Caki2 (cell line): ENCODE results near the gene VPS37B. TPM values are rescaled to one million over a fixed set of nuclear protein-coding genes. Genes with fewer than 3 reads are reported as not detected.
"Not testable (repeated sequence)": the region's sequence is repeated elsewhere in the genome, so short reads cannot be mapped to it uniquely, and the experiment has no call there.

Experiments
- DNase-seq: peaks from one replicate; pipeline ENCODE4 v3.0.0-alpha.2; 2015; ENCODE audit warnings: low read depth
- in situ Hi-C: cut with HindIII; loops from 2 replicates; pipeline ENCODE4 v1.10.0; 2016; ENCODE audit warnings: low sequenced_read_pairs, low pct_unique_long_range_greater_than_20kb, mixed read lengths
- total RNA-seq: library from RNA; depleted of rRNA; stranded (reverse); fragments of >200 nt; shearing (Covaris generic); gene quantifications from 2 replicates; pipeline ENCODE4 v1.2.3, GENCODE V29; 2014; ENCODE audit warnings: low replicate concordance

VPS37B gene
- total RNA-seq, 1 experiment from 2014 or later = 37.8 TPM

DNA sequence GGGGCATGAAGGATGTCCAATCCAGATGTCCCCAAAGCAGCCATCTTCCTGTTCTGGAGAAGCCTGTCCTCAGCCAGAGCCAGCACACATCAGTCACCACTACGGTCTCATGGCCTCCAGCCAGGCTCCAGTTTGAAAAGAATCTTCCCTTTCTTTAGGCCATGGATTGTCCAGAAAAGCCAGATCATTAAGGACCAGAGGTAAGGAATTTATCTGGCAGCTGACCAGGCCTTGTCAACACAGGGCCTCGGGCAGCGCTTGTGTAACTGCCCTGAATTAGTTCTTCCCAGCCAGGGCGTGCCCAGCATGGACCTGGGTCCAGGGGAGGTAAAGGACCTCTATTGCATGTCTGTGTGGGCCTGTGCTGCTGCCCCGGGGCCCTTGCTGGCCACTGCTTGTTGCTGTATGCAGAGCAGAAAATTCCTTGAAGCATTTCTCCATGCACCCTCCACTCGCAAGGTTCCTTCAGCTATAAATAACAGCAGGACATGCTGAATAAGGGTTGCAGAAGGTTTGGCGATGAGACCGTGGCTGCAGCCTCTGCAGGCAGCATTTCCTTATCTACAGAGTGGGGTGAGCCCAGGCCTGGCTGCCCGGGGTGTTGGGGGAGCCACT lies 21.7 kb upstream of the VPS37B start:
- in situ Hi-C loops = no loop called here
- no peak for DNase-seq

DNA sequence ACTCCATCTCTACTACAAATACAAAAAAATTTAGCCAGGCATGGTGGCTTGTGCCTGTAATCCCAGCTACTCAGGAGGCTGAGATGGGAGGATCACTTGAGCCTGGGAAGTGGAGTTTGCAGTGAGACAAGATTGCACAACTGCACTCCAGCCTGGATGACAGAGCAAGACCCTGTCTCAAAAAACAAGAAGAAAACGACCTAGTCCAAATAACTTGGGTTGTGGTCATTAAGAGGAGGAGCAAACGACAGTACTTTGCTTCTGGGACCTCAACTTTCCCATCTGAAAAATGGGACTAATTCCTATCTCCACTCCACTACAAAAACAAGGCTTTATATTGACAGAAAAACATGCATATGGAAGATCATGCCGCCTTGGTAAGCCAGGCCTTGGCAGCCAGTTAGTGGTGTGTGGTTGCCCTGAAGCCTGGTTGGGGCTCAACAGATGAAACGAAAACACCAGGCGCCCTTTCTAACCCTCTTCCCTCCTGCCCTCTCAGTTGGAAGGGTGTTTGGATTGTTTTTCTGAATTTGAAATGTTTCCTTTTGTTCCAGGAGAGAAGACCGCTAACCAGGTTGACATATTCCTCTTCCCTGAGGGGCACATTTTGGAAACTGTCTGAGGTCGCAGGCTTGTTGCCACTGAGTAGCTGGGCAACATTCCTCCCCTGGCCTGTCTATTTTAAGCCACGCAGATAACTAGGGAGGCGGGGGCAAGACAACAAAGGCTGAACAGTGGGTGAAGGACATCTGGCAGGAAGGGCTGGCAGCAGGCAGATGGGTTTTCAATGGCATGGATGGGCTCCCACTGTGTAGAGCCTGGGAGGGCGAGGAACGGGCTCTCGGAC lies 13.7 kb upstream of the VPS37B start:
- DNase-seq = no peak
- in situ Hi-C loops = no loop called here

DNA sequence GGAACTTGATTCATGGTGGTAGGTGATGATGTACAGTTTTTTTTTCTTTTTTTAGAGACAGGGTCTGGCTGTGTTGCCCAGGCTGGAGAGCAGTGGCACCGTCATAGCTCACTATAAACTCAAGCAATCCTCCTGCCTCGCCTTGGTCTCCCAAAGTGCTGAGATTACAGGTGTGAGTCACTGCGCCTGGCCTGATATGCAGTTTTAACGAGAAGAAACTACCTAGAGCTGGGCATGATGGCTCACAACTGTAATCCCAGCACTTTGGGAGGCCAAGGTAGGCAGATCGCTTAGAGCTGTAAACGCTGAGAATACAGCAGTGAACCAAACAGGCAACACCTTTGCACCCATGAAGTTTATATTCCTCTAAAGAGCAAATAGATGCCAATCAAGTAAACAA lies 13.0 kb upstream of the VPS37B start:
- DNase-seq = no peak
- in situ Hi-C loops = no loop called here

DNA sequence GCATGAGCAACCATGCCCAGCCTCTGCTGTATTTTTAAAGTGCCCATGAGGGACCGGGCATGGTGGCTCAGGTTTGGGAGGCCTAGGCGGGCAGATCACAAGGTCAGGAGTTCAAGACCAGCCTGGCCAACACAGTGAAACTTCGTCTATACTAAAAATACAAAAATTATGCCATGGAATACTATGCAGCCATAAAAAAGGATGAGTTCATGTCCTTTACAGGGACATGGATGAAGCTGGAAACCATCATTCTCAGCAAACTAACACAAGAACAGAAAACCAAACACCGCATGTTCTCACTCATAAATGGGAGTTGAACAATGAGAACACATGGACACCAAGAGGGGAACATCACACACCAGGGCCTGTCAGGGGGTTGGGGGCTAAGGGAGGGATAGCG lies 9.3 kb upstream of the VPS37B start:
- in situ Hi-C loops, DNase-seq: not testable (repeated sequence)

DNA sequence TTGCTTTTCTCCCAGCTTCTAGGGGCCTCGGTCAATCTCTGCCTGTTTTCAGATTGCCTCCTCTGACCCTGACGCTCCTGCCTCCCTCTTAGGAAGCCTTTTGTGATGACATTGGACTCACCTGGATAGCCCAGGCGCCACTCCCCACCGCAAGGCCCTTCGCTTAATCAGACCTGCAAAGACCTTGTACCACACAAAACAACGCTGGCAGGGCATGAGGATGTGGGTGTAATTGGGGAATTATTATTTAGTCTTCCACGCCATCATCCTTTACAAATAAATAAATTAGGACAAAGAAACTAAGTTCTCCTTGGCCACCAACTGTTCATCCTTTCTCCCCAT lies 7.7 kb upstream of the VPS37B start:
- no peak for DNase-seq
- in situ Hi-C loops = no loop called here

DNA sequence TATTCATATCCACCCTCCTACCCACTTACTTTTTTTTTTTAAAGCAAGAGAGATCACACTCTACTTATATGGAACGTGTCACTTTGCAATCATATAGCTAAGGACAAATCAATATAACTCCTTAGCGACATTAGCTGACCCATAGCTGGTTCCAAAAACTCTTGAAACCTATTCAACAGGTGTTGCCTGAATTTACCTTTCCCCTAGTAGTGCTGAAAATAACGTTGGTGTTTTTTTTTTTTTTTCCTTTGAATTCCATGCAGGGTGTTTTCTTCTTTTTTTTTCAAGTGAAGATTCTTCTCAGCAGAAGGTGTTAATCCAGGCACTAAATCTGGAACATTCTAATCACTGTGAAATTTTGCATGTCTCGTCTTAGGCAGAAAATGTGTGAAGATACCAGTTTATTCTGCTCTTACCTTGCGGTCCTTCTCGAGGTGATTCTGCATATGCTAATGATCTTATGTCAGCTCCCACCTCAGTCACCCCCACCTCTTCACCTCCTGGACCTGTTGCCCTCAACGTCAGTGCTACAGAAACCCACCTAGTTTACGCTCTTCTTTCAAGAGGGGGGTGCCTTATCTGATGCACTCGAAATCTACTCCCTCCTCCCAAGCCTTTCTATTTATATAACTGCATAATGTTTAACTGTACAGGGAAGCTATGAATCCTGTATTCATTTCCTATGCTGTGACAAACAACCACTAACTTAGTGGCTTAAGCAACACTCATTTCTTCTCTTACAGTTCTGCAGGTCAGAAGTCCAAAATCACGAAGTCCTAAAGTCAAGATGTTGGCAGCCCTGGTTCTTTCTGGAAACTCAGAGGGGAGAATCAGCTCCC lies 7.1 kb upstream of the VPS37B start:
- in situ Hi-C loops = no loop called here
- DNase-seq = no peak

DNA sequence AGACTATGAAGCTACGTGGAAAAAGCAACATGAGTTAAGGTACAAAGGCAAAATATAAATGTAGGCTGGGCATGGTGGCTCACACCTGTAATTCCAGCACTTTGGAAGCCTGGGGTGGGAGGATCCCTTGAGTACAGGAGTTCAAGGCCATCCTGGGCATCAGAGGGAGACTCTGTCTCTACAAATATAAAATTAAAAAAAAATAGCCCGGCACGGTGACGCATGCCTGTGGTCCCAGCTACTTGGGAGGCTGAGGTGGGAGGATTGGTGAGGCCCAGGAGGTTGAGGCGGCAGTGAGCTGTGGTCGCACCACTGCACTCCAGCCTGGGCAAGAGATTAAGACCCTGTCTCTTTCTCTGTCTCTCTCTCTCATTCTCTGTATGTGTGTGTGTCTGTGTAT lies 4.0 kb upstream of the VPS37B start:
- no peak for DNase-seq
- in situ Hi-C loops = no loop called here

DNA sequence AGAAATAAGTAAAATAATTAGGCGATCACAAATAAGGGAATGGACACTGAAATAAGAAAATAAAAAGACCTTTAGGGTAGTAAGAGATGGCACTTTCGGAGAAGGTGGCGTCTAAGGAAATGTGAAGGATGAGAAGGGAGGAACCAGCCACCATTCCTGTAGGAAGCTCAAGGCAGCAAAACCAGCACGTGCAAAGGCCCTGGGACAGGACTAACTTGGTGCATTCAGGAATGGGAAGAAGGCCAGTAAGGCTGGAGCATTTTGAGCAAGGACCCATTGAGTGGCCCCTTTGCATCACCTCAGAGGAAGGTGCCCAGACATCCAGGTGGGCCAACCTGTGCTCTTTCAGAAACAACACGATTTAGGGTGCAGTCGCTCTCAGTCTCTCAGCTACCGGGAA lies 738 bp upstream of the VPS37B start:
- in situ Hi-C loops = no loop called here

DNA sequence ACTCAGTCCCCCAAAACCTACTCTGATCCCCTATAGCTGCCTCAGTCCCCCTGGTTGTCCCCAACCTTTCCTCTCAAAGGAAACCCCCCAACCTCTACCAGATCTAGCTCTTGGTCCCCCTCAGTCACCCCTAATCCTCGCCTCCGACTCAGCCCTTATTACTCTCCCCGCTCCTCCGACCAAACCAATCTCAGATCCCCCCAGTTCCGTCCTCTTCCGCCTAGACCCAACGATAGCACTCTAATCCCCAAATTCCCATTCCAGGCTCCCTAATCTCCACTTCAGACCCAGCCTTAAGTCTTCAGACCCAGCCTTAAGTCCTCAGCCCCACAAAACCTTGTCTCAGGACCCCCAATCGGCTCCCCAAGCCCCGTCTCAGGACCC lies 612 bp downstream of the VPS37B start:
- DNase-seq = no peak
- in situ Hi-C loops = no loop called here

More for the DNA sequence above, 738 bp upstream of the VPS37B start:
- no peak for DNase-seq

DNA sequence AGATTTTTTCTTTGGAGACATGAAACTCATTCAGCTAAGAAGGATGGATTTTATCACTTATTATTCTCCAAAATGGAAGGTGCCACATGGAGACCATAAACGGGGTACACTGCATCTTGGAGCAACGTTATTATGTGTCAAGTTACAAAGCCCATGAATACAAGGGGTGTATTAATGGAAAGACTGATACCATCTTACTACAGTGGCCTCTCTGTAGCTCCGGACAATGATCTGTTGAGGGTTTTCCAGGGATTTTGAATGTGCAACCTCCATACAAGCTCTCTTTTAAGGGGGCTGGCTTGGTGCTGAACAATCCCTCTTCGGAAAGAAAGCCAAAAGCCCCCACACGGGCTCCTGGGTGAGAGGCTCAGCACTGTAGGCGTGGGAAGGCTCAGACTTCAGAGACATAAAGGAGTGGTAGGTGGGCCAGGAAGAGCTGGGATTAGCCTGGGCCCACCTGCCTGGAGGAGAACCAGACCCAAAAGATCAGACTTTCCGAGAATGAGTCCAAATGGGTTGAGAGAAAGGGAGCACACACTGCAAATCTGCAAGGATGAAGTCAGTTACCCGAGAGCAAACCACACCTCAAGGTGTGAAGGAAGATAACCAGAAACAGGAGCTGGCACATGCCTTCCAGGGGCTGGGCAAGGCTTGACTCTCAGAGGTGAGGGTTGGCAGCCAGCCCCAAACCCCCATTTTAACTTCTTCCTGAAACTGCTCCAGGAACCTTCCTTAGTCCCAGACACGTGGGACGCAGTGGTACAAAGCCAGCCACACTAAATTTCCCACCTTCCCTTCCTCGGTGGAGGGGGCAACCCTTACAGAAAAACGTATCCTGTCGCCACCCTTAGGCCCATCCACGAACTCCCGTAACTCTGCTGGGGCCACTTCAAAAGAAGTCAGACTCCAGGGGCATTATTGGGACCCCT lies 1.5 kb downstream of the VPS37B start:
- peak; percentile 28 for DNase-seq
- in situ Hi-C loops = no loop called here

DNA sequence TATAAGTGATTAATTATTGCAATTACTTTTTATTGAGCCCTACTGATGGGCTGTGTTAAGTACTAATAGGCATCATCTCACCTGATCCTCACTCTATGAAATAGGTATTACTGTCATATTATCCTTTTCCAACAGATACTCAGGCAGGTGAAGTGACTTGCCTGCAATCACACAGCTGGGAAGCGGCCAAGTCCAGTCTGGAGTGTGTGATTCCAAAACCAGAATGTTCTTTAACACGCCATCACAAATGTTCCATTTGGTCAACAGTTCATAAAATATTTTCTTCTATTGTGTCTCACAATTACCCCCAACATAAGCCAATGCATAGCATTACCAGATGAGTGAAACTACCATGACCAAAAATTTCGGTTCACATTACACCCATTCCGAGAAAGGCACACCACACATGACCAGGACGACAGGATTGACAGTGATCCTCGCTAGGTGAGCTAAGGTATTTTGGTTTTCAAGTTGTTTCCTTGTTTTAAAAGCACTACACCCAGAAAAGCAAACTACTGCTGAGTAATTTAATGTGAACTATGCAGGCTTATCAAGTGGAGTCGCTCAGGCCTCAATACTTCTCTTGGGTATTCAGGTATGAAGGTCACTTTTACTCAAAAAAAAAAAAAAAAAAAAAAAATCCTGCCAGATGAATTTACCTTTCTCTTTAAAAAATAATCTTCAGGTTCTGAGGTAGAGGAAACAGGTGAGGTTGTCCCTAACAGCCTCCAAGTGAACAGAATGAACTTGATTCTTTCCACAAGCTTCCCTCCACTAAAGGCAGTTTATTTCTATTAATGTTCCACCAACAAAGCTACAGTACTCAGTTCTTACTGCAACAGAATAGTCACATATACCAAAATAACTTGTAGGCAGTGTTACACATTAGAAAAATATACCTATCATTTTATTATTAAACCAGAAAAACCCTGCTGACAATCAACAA lies 2.4 kb downstream of the VPS37B start:
- in situ Hi-C loops = no loop called here
- no peak for DNase-seq

DNA sequence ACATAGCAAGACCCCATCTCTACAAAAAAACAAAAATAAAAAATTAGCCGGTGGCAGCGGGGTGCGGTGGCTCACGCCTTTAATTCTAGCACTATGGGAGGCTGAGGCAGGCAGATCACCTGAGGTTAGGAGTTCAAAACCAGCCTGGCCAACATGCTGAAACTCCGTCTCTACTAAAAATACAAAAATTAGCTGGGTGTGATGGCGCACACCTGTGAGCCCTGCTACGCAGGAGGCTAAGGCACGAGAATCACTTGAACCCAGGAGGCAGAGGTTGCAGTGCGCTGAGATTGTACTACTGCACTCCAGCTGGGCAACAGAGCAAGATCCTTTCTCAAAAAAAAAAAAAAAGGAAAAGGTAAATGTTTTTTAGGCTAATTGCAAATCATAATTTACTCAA lies 3.2 kb downstream of the VPS37B start:
- DNase-seq, in situ Hi-C loops: not testable (repeated sequence)

DNA sequence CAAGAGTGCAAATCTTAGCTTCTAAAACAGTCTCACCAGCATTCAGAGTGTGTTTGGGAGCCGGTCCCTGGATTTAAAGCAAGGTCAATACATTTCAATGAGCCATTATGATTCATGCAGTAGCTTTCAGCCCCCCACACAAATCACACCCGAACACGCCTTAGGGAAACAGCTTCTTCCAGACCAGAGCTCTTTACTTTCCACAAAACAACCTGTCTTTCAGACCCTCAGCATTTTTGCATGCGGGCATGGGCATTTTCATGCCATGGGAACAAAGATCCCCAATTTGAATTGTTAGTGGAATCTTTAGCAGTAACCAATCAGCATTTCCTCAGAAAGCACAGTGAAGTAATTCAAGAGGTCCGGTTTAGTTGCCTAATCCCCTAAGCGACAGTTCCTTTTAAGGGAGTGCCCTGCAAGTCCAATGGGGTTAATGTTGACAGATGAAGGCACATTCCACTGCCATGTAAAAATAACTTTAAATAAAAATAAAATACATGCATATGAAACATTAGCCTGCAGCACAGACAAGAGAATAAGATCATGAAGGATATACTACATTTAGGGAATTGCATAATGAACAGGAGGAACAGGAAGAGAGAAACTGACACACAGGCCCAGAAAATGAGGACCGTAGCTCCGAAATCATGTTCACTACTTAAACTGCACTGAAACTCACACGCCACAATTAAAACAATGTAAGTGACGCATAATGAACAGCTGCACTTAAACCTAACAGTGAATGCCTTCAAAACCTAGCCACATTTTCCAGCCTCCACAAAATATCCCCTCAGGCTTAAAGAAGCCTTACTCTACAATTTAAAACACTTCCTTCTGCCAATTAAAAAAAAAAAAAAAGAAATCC lies 4.0 kb downstream of the VPS37B start:
- no peak for DNase-seq
- in situ Hi-C loops = no loop called here

DNA sequence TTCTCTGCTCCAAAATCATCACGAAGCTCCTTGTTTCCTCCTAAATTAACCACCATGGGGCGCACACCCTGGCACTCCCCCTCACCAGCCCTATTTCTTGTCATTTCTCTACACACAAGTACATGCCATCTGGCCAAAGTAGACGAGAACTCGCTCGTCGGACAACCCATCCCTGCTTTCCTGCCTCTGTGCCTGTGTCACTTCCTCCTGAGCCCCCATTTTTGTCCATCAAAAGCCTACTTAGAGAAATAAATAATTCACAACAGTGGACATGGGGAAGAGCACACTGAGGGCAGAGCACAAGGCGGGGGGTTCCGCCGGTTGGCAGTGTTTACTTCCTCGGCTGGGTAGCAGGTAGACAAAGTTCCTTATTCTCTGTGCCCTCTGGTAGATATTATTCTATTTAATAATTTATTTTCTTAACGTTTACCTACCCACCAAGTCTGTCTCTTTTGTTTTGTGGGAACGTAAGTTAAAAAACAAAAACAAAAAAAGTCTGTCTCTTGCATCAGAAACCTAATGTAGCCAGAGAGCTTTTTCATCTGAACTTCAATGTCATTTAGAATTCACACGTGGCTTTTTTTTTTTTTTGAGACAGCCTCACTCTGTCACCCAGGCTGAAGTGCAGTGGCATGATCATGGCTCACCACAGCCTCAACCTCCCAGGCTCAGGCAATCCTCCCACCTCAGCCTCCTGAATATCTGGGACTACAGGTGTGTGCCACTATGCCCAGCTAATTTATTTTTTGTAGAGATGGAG lies 6.0 kb downstream of the VPS37B start:
- in situ Hi-C loops = no loop called here
- DNase-seq = no peak

DNA sequence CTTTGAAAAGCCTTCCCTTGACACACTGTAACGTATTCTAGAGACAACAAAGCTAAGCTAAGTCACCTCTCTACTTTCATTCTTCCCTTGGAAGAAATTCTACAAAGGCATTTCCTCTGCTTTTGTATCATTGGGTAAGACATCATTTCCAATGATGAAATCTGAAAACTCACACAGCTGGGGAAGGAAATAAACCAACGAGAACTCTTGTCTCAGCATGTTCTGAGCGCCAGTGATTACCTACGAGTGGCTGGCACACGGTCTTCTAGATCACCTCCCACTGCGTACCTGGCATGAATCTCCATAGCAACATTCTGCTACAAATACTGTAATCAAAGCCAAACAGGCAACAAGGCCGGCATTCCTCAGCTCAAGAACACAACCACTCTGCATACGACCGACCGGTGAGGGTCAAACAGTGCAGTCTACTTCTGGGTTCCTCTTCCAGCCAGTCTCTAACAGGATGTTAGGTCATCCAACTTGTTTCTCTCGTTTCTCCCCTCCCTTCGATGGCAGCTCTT lies 7.6 kb downstream of the VPS37B start:
- peak; percentile 83 for DNase-seq
- in situ Hi-C loops = no loop called here

DNA sequence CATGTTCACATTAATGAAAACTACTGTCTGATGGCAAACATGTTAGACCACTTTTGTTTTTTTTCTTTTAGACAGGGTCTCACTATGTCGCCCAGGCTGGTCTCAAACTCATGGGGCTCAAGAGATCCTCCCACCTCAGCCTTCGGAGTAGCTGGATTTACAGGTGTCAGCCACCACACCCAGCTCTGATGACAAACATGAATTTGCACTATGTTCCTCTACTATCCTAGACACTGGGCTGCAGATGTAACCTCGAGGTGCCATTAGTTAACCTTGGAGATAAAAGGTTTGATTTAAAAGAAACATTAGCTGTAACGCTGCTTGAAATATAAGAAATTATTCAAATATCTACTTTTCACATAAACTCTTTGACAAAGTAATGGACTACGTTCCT lies 8.1 kb downstream of the VPS37B start:
- DNase-seq = no peak
- in situ Hi-C loops = no loop called here
